H1 (cell line): ENCODE measurements around the gene STK32C. TPM values are rescaled to one million over a fixed set of nuclear protein-coding genes. Genes with fewer than 3 reads are reported as not detected.

ENCODE experiments used
- CTCF ChIA-PET: fragments of 300-600 bp; sonication (Branson Sonifier 250); formaldehyde crosslinking; loops from one replicate; lab custom pipeline; 2021; ENCODE audit not compliant: partially characterized antibody; lab: Charles Lee
- POLR2A ChIA-PET: fragments of 300-600 bp; sonication (Branson Sonifier 250); formaldehyde crosslinking; loops from one replicate; lab custom pipeline; 2021; ENCODE audit warnings: inconsistent platforms; ENCODE audit not compliant: partially characterized antibody; lab: Charles Lee
- DNase-seq, 2 experiments: peaks; one replicate each; pipeline versions ENCODE4 v3.0.0 to v3.0.0-alpha.2; 2010 to 2022; ENCODE audit warnings: low spot score in 2 of 2, low read depth in 1 of 2, mixed read lengths in 1 of 2
- FAIRE-seq: peaks from 2 replicates; lab custom pipeline; 2011; peaks lifted over from hg19 to GRCh38; lab: Jason Lieb, UNC
- H2AFZ ChIP-seq: 2 replicates; pipeline ENCODE4 v1.8.1; 2012; ENCODE audit warnings: low read length, inconsistent platforms
- H2AK5ac ChIP-seq: 2 replicates; pipeline ENCODE4 v1.6.1; 2013; ENCODE audit warnings: low read depth, low read length
- H2BK120ac ChIP-seq: replicated peaks from 2 replicates; pipeline ENCODE3; 2013; ENCODE audit warnings: low read depth, low read length, inconsistent platforms
- H2BK12ac ChIP-seq: 2 replicates; pipeline ENCODE4 v1.6.1; 2013; ENCODE audit warnings: low read depth, low read length
- H2BK15ac ChIP-seq: 2 replicates; pipeline ENCODE4 v1.6.1; 2013; ENCODE audit warnings: low read length
- H2BK20ac ChIP-seq: 2 replicates; pipeline ENCODE4 v1.6.1; 2013; ENCODE audit warnings: low read length
- H2BK5ac ChIP-seq: 2 replicates; pipeline ENCODE4 v1.6.1; 2013; ENCODE audit warnings: low read depth, low read length
- H3K14ac ChIP-seq: 2 replicates; pipeline ENCODE4 v1.6.1; 2013; ENCODE audit warnings: inconsistent platforms; ENCODE audit not compliant: insufficient read length
- H3K18ac ChIP-seq: 2 replicates; pipeline ENCODE4 v1.6.1; 2013; ENCODE audit warnings: low read length; ENCODE audit errors: extremely low read depth
- H3K23ac ChIP-seq: 2 replicates; pipeline ENCODE4 v1.6.1; 2013; ENCODE audit warnings: inconsistent platforms; ENCODE audit not compliant: insufficient read length
- H3K23me2 ChIP-seq: 2 replicates; pipeline ENCODE4 v1.6.1; 2013; ENCODE audit warnings: low read depth, low read length
- H3K27ac ChIP-seq: 2 replicates; pipeline ENCODE4 v1.6.1; 2011; ENCODE audit warnings: low read depth, low read length, inconsistent platforms
- H3K27me3 ChIP-seq, 4 experiments: replicated peaks in 1 of 4; 1 replicate in 1 of 4; 2 replicates in 3 of 4; pipeline versions ENCODE4 v1.6.1 to v1.8.1; 2011 to 2013; ENCODE audit warnings: low read length in 3 of 4, mild to moderate bottlenecking in 3 of 4, inconsistent platforms in 2 of 4, mixed read lengths in 2 of 4, moderate library complexity in 1 of 4; ENCODE audit not compliant: control insufficient read depth in 3 of 4, insufficient read depth in 3 of 4; ENCODE audit errors: extremely low read depth in 1 of 4
- H3K36me3 ChIP-seq, 4 experiments: 2 replicates each; pipeline versions ENCODE4 v1.6.1 to v1.8.1; 2011 to 2013; ENCODE audit warnings: mild to moderate bottlenecking in 4 of 4, low read length in 3 of 4, moderate library complexity in 2 of 4, control low read depth in 1 of 4, inconsistent platforms in 1 of 4; ENCODE audit not compliant: insufficient read depth in 4 of 4, control insufficient read depth in 2 of 4
- H3K4ac ChIP-seq: replicated peaks from 2 replicates; pipeline ENCODE3; 2013; ENCODE audit warnings: low read length, low read depth, mixed read lengths, inconsistent platforms; ENCODE audit not compliant: insufficient read length
- H3K4me1 ChIP-seq, 4 experiments: replicated peaks in 1 of 4; 1 replicate in 1 of 4; 2 replicates in 3 of 4; pipeline versions ENCODE4 v1.6.1 to v1.8.1; 2011 to 2013; ENCODE audit warnings: low read length in 3 of 4, inconsistent platforms in 2 of 4, mixed read lengths in 1 of 4; ENCODE audit not compliant: insufficient read depth in 4 of 4, control insufficient read depth in 3 of 4
- H3K4me2 ChIP-seq, 2 experiments: 2 replicates each; pipeline versions ENCODE4 v1.6.1 to v1.8.1; 2011 to 2013; ENCODE audit warnings: low read depth in 2 of 2, low read length in 2 of 2, control low read depth in 1 of 2, inconsistent platforms in 1 of 2, mild to moderate bottlenecking in 1 of 2; ENCODE audit not compliant: insufficient read depth in 1 of 2
- H3K4me3 ChIP-seq, 4 experiments: fragments of 200-600, 300-600 bp in 1 of 4; sonication (generic), shearing (Covaris generic), sonication (Bioruptor Twin) in 1 of 4; 2 replicates each; pipeline versions ENCODE4 v1.5.1 to v1.8.1; 2011 to 2016; ENCODE audit warnings: low read length in 4 of 4, low read depth in 3 of 4, control low read depth in 2 of 4, inconsistent platforms in 2 of 4, mild to moderate bottlenecking in 2 of 4, mixed read lengths in 1 of 4, moderate library complexity in 1 of 4; ENCODE audit not compliant: insufficient read depth in 2 of 4; ENCODE audit errors: extremely low read depth in 1 of 4
- H3K56ac ChIP-seq: replicated peaks from 2 replicates; pipeline ENCODE3; 2013; ENCODE audit warnings: low read depth, mild to moderate bottlenecking, mixed read lengths, low read length, inconsistent platforms; ENCODE audit not compliant: insufficient read length
- H3K79me1 ChIP-seq: 2 replicates; pipeline ENCODE4 v1.6.1; 2013; ENCODE audit warnings: low read depth, low read length, control low read depth
- H3K79me2 ChIP-seq, 2 experiments: 2 replicates each; pipeline versions ENCODE4 v1.6.1 to v1.8.1; 2012 to 2013; ENCODE audit warnings: low read length in 2 of 2, mild to moderate bottlenecking in 2 of 2, inconsistent platforms in 1 of 2; ENCODE audit not compliant: insufficient read depth in 2 of 2, control insufficient read depth in 1 of 2
- H3K9ac ChIP-seq, 4 experiments: replicated peaks in 1 of 4; 1 replicate in 1 of 4; 2 replicates in 3 of 4; pipeline versions ENCODE4 v1.6.1 to v1.8.1; 2011 to 2013; ENCODE audit warnings: low read depth in 3 of 4, low read length in 3 of 4, control low read depth in 2 of 4, mild to moderate bottlenecking in 2 of 4, moderate library complexity in 2 of 4, inconsistent platforms in 1 of 4; ENCODE audit errors: extremely low read depth in 1 of 4
- H3K9me3 ChIP-seq, 2 experiments: 2 replicates each; pipeline versions ENCODE4 v1.6.1 to v1.8.1; 2012 to 2013; ENCODE audit warnings: mild to moderate bottlenecking in 2 of 2, moderate library complexity in 2 of 2, control low read depth in 1 of 2, inconsistent platforms in 1 of 2, low read depth in 1 of 2, low read length in 1 of 2, mixed read lengths in 1 of 2; ENCODE audit not compliant: insufficient read depth in 2 of 2
- H4K20me1 ChIP-seq, 2 experiments: replicated peaks in 1 of 2; 2 replicates each; pipeline versions ENCODE3 to v1.8.1; 2011 to 2013; ENCODE audit warnings: inconsistent platforms in 2 of 2, low read length in 2 of 2, mild to moderate bottlenecking in 1 of 2; ENCODE audit not compliant: insufficient read depth in 2 of 2, control insufficient read depth in 1 of 2
- H4K5ac ChIP-seq: 2 replicates; pipeline ENCODE4 v1.6.1; 2013; ENCODE audit warnings: low read length, low read depth, mixed read lengths, inconsistent platforms; ENCODE audit not compliant: insufficient read length
- H4K8ac ChIP-seq: 2 replicates; pipeline ENCODE4 v1.8.0; 2013; ENCODE audit warnings: mild to moderate bottlenecking, moderate library complexity, low read length, inconsistent platforms; ENCODE audit not compliant: insufficient read depth; ENCODE audit errors: extremely low read depth
- H4K91ac ChIP-seq: replicated peaks from 2 replicates; pipeline ENCODE3; 2013; ENCODE audit warnings: low read length, mixed read lengths, inconsistent platforms; ENCODE audit not compliant: insufficient read length
- GTF2F1 ChIP-seq: IDR thresholded peaks from 2 replicates; pipeline ENCODE4 v1.6.1; 2012; ENCODE audit warnings: low read depth, low read length, improper control_type of control experiment, borderline replicate concordance
- ZNF274 ChIP-seq: IDR thresholded peaks from 2 replicates; pipeline ENCODE4 v1.7.0; 2012; ENCODE audit warnings: low read length, borderline replicate concordance; ENCODE audit errors: extremely low read depth
- WGBS, 2 experiments: shearing (Covaris generic) in 1 of 2; methylation state at CpG; one replicate each; pipeline versions ENCODE4 v1.1.6 to v1.1.7; 2013 to 2015; ENCODE audit warnings: low lambda C conversion rate in 2 of 2, mixed read lengths in 2 of 2, inconsistent platforms in 1 of 2, low coverage in 1 of 2, missing lambda C conversion rate in 1 of 2; ENCODE audit not compliant: insufficient replicate concordance in 2 of 2, insufficient coverage in 1 of 2, insufficient read length in 1 of 2; ENCODE audit errors: extremely low coverage in 1 of 2, missing lambda C conversion rate in 1 of 2; 5-methylcytosine and 5-hydroxymethylcytosine counted together
- polyA plus RNA-seq, 7 experiments: library from polyadenylated mRNA; depleted of rRNA in 3 of 7; stranded (reverse) in 5 of 7; unstranded in 2 of 7; fragments of >200 nt in 5 of 7; fragments of 200-250 nt in 2 of 7; gene quantifications; 1 replicate in 5 of 7; 2 replicates in 1 of 7; 4 replicates in 1 of 7; pipeline versions ENCODE4 v1.2.1 to v1.2.3, GENCODE V29; 2011 to 2013; ENCODE audit warnings: missing spikeins in 2 of 7, mixed read lengths in 2 of 7
- total RNA-seq: library from RNA; stranded (reverse); fragmentation: NEBNext Ultra II Directional; extraction: Animal tissue kit (Norgen Biotek cat#: 25700); gene quantifications from 2 replicates; pipeline ENCODE4 v1.2.1, GENCODE V29; 2021

STK32C gene
- total and polyA plus RNA-seq, 2 of the 8 experiments (the other 6 are each of a cell fraction or from before 2014, with no cell fraction given), result 10.6 to 15.6 TPM

DNA sequence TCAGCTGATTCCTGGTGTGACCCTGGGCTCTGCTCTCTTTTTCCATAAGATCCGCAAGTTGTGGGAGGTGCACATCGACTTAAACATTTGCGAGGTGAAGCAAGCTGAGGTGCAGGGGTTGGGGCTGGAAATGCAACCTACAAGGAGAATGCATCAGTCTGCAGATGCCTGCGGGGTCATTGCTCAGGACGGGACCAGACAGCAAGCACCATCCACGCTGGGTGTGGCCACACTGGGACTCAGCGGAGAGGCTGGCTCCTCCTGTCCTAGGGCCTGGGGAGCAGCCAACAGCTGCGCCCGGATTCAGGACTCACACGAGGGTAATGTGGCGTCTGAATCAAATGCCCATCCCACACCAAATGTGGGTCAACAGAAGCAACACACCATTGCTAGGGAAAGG lies 33.8 kb downstream of the STK32C start:
- no peak overlapping the region for H2AK5ac ChIP-seq
- no peak for TF ChIP-seq ZNF274
- no peak for TF ChIP-seq GTF2F1
- peaks cover under 1% of the 10 kb centered on the region in 2 experiments; a peak in 1 of 4 replicates for H3K9me3 ChIP-seq
- H2BK20ac ChIP-seq, result no peak overlapping the region
- H4K8ac ChIP-seq, result no peak overlapping the region
- no peak overlapping the region for H3K9ac ChIP-seq
- ChIA-PET POLR2A (no interaction called here), CTCF (interaction anchor here (0.6 to 1.3 kb wide), 4 partner anchors 25 to 403 kb away, joined by 3 read pairs; no protein-coding TSS in a partner anchor)
- H2AFZ ChIP-seq, result no peak overlapping the region
- no peak overlapping the region for H4K5ac ChIP-seq
- H4K20me1 ChIP-seq, result peaks cover 0 to 4% of the 10 kb centered on the region in 2 experiments
- no peak overlapping the region for H2BK5ac ChIP-seq
- DNase-seq (no peak), FAIRE-seq (no peak)
- H3K79me2 ChIP-seq, result no peaks in the 10 kb centered on the region
- no peak overlapping the region for H2BK120ac ChIP-seq
- no peak overlapping the region for H3K4me3 ChIP-seq
- H3K4me2 ChIP-seq, result no peak overlapping the region
- H3K23ac ChIP-seq, result no peak overlapping the region
- H3K27ac ChIP-seq, result no peak overlapping the region
- no peak overlapping the region for H3K4ac ChIP-seq
- no peak overlapping the region for H3K56ac ChIP-seq
- H3K4me1 ChIP-seq, result no peaks in the 10 kb centered on the region; a peak in 1 of 7 replicates
- no peak overlapping the region; the same call in 1 of the 2 replicates for H3K18ac ChIP-seq
- no peaks in the 10 kb centered on the region for H3K36me3 ChIP-seq
- no peak overlapping the region for H4K91ac ChIP-seq
- no peaks in the 10 kb centered on the region; the same call in 1 of the 2 replicates for H3K79me1 ChIP-seq
- 87% methylated on average over 11 of the region's 11 CpGs; no CpG with 5 or more reads in 1 of the 2 experiments for WGBS, 2 experiments
- no peaks in the 10 kb centered on the region for H3K23me2 ChIP-seq
- no peak overlapping the region for H2BK12ac ChIP-seq
- H3K14ac ChIP-seq, result no peak overlapping the region
- H2BK15ac ChIP-seq, result no peak overlapping the region
- H3K27me3 ChIP-seq, result no peaks in the 10 kb centered on the region
